Immature natural killer cell (primary cell): ENCODE data around the gene ZNF865. TPM values are rescaled to one million over a fixed set of nuclear protein-coding genes. Genes with fewer than 3 reads are reported as not detected.

Experiments used
- DNase-seq, 3 donors: peaks; one replicate each; pipeline ENCODE4 v3.0.0; 2022; ENCODE audit warnings: mixed read lengths in 1 of 3
- H3K27ac Mint-ChIP-seq, 6 donors: one replicate each; pipeline ENCODE4 v1.8.0; 2020; ENCODE audit warnings: mixed read lengths in 6 of 6, mild to moderate bottlenecking in 5 of 6, inconsistent platforms in 4 of 6, moderate library complexity in 3 of 6
- H3K27me3 Mint-ChIP-seq, 3 donors: one replicate each; pipeline ENCODE4 v1.8.0; 2020 to 2021; ENCODE audit warnings: low read depth in 3 of 3, mild to moderate bottlenecking in 3 of 3, mixed read lengths in 3 of 3, moderate library complexity in 3 of 3, inconsistent platforms in 1 of 3
- H3K36me3 Mint-ChIP-seq, 3 donors: one replicate each; pipeline ENCODE4 v1.8.0; 2020; ENCODE audit warnings: mixed read lengths in 3 of 3, inconsistent platforms in 2 of 3, mild to moderate bottlenecking in 2 of 3
- H3K4me1 Mint-ChIP-seq, 2 donors: one replicate each; pipeline ENCODE4 v1.8.0; 2020; ENCODE audit warnings: inconsistent platforms in 2 of 2, mild to moderate bottlenecking in 2 of 2, mixed read lengths in 2 of 2, moderate library complexity in 1 of 2
- H3K4me3 Mint-ChIP-seq, 5 donors: one replicate each; pipeline ENCODE4 v1.8.0; 2020; ENCODE audit warnings: mild to moderate bottlenecking in 5 of 5, mixed read lengths in 5 of 5, inconsistent platforms in 3 of 5, moderate library complexity in 3 of 5
- H3K9me3 Mint-ChIP-seq, 6 donors: one replicate each; pipeline ENCODE4 v1.8.0; 2020; ENCODE audit warnings: mild to moderate bottlenecking in 6 of 6, mixed read lengths in 6 of 6, inconsistent platforms in 4 of 6, moderate library complexity in 3 of 6
- polyA plus RNA-seq, 3 donors: library from polyadenylated mRNA; unstranded; fragments of 300-500 nt; fragmentation: Illumina TruSeq; gene quantifications; one replicate each; pipeline ENCODE4 v1.2.3, GENCODE V29; 2021

Gene ZNF865
- polyA plus RNA-seq, 3 donors from 2014 or later, result 0.08 to 0.18 TPM; not detected in 1

- Mint-ChIP-seq H3K4me1 (peaks cover 22 to 28% of the 10 kb centered on the region in 2 donors), H3K9me3 (no peaks in the 10 kb centered on the region), H3K27ac (peak within 1 kb of the TSS; percentile 80 to 98 (median 96))
Measured at GRCh38 chr19:55624109-55625003, 18.9 kb downstream of the ZNF865 start, which contains the start of gene ZNF784. Gene ZNF784 (minus strand): TSS chr19:55624566. CDS start chr19:55624561, 5 bp downstream.

GRCh38 chr19:55625004-55625326 lies 19.5 kb downstream of the ZNF865 start:
- H3K27ac Mint-ChIP-seq, result peak overlapping the region; percentile 80 to 98 (median 96)
- H3K27me3 Mint-ChIP-seq, result peaks cover 5 to 10% (median 8%) of the 10 kb centered on the region in 3 donors
- peaks cover 0 to 4% (median 4%) of the 10 kb centered on the region in 3 donors for H3K36me3 Mint-ChIP-seq
- H3K4me3 Mint-ChIP-seq, result peak overlapping the region; percentile 85 to 94 (median 88)
- H3K4me1 Mint-ChIP-seq, result peaks cover 22 to 28% of the 10 kb centered on the region in 2 donors
- DNase-seq, result no peak
- no peaks in the 10 kb centered on the region for H3K9me3 Mint-ChIP-seq

More at GRCh38 chr19:55624109-55625003, 18.9 kb downstream of the ZNF865 start, which contains the start of gene ZNF784:
- peaks cover 0 to 4% (median 4%) of the 10 kb centered on the region in 3 donors for H3K36me3 Mint-ChIP-seq
- H3K27me3 Mint-ChIP-seq, result peaks cover 5 to 10% (median 8%) of the 10 kb centered on the region in 3 donors
- peak; percentile 92 to 94 (median 93) for DNase-seq
- H3K4me3 Mint-ChIP-seq, result peak within 1 kb of the TSS; percentile 85 to 94 (median 88)

DNA sequence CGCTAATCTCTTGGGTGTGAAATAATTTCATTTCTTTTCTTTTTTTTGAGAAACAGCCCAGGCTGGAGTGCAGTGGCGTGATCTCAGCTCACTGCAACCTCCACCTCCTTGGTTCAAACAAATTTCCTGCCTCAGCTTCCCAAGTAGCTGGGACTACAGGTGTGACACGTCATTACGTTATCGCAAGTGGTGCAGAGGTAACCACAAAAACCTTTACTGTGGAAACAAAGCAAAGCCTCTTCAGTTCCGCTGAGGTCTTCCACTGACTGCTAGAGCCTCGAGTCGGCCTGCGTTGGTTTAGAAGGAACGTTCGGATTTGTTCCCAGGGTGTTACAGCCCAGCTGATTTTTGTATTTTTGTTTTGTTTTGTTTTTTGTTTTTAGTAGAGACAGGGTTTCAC lies 20.9 kb downstream of the ZNF865 start:
- H3K9me3 Mint-ChIP-seq, result no peaks in the 10 kb centered on the region
- peaks cover 0 to 4% (median 4%) of the 10 kb centered on the region in 3 donors for H3K36me3 Mint-ChIP-seq
- H3K4me3 Mint-ChIP-seq, result peak overlapping the region in 1 of 5 donors; percentile 29
- peaks cover 15 to 20% of the 10 kb centered on the region in 2 donors for H3K4me1 Mint-ChIP-seq
- peak in 1 of 3 donors; percentile 13 for DNase-seq
- H3K27me3 Mint-ChIP-seq, result peaks cover 5 to 10% (median 8%) of the 10 kb centered on the region in 3 donors
- H3K27ac Mint-ChIP-seq, result peak overlapping the region in 1 of 6 donors; percentile 29

DNA sequence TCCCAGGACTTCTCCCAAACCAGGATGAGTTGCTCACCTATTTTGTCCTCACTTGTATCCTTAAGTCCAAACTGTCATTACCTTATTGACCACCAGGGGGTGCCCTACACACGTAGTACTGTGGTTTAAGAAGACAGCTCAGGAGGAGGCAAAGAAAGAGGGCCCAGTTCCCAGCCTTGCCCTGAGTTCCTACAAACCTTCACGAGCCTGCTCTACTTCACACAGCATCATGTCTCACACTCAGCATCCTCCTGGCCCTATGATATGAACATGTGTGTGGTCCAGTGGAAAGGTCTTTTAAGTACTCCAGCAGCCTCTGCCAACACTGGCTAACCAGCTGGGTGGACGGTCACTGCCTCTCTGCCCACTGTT lies 27.0 kb downstream of the ZNF865 start:
- Mint-ChIP-seq H3K27ac (peak overlapping the region; percentile 4 to 84 (median 48)), H3K4me1 (peaks cover 37 to 42% of the 10 kb centered on the region in 2 donors), H3K36me3 (no peaks in the 10 kb centered on the region), H3K9me3 (no peaks in the 10 kb centered on the region), H3K4me3 (peak overlapping the region in 4 of 5 donors; percentile 5 to 39 (median 23)), H3K27me3 (peaks cover 7 to 16% (median 16%) of the 10 kb centered on the region in 3 donors)
- peak; percentile 83 to 87 (median 85) for DNase-seq

DNA sequence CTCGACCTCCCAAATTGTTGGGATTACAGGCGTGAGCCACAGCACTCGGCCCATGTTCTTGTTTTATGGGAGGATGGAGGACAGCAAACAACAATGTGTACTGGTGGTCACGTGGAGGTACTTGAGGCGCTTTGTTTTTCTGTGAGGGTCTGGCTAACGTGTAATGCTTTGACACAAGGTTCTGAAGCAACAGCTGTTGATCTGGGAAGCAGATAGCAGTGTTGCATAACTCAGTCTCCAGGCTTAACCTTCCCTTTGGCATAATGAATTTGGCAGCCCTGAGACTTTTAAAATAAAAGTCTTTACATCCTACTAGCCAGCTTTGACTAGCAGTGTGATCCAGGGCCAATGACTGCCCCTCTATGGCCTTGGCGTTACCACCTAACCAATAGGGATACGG lies 28.4 kb downstream of the ZNF865 start:
- peaks cover under 1 to 4% (median 3%) of the 10 kb centered on the region in 3 donors for H3K36me3 Mint-ChIP-seq
- no peak for DNase-seq
- no peaks in the 10 kb centered on the region for H3K9me3 Mint-ChIP-seq
- H3K27ac Mint-ChIP-seq, result peak overlapping the region in 2 of 6 donors; percentile 68 to 100
- peaks cover 7 to 19% (median 18%) of the 10 kb centered on the region in 3 donors for H3K27me3 Mint-ChIP-seq
- H3K4me3 Mint-ChIP-seq, result peak overlapping the region; percentile 18 to 100 (median 97)
- peaks cover 45 to 52% of the 10 kb centered on the region in 2 donors for H3K4me1 Mint-ChIP-seq

GRCh38 chr19:55635334-55635717 lies 29.9 kb downstream of the ZNF865 start:
- Mint-ChIP-seq H3K4me3 (peak overlapping the region; percentile 97 to 100 (median 98)), H3K36me3 (peaks cover 3 to 4% (median 3%) of the 10 kb centered on the region in 3 donors), H3K27ac (peak overlapping the region; percentile 97 to 100 (median 100)), H3K27me3 (peaks cover 7 to 19% (median 18%) of the 10 kb centered on the region in 3 donors), H3K4me1 (peaks cover 60 to 61% of the 10 kb centered on the region in 2 donors), H3K9me3 (no peaks in the 10 kb centered on the region)
- DNase-seq, result peak in 1 of 3 donors; percentile 14

- no peaks in the 10 kb centered on the region for H3K9me3 Mint-ChIP-seq
- no peak for DNase-seq
- H3K4me3 Mint-ChIP-seq, result peak overlapping the region; percentile 97 to 100 (median 98)
- peaks cover 63 to 64% of the 10 kb centered on the region in 2 donors for H3K4me1 Mint-ChIP-seq
- peak overlapping the region; percentile 97 to 100 (median 100) for H3K27ac Mint-ChIP-seq
- peaks cover 10 to 19% (median 18%) of the 10 kb centered on the region in 3 donors for H3K27me3 Mint-ChIP-seq
- peaks cover 3 to 4% (median 3%) of the 10 kb centered on the region in 3 donors for H3K36me3 Mint-ChIP-seq
Measured at GRCh38 chr19:55635856-55636440, 30.5 kb downstream of the ZNF865 start.

DNA sequence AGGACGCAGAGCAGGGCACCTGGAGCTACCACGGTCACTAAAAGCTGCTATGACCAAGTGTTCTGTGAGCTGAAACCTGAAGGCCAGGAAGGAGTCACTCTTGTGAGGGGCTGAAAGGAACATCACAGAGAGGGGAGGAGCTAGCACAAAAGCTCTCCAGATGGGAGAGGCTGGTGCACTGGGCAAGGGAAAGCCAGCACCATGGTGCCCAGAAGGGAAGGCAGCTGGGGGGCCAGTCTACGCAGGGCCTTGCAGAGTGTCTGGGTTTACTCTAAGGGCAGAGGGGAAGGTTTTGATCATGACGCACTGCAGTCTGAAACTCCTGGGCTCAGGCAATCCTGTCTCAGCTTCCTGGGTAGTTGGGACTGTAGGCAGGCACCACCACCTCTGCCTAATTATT lies 31.3 kb downstream of the ZNF865 start:
- Mint-ChIP-seq H3K9me3 (no peaks in the 10 kb centered on the region), H3K4me3 (peak overlapping the region; percentile 97 to 100 (median 98)), H3K36me3 (peaks cover 3 to 4% (median 3%) of the 10 kb centered on the region in 3 donors), H3K27ac (peak overlapping the region; percentile 97 to 100 (median 100)), H3K27me3 (peaks cover 10 to 19% (median 18%) of the 10 kb centered on the region in 3 donors), H3K4me1 (peaks cover 67 to 68% of the 10 kb centered on the region in 2 donors)
- no peak for DNase-seq

DNA sequence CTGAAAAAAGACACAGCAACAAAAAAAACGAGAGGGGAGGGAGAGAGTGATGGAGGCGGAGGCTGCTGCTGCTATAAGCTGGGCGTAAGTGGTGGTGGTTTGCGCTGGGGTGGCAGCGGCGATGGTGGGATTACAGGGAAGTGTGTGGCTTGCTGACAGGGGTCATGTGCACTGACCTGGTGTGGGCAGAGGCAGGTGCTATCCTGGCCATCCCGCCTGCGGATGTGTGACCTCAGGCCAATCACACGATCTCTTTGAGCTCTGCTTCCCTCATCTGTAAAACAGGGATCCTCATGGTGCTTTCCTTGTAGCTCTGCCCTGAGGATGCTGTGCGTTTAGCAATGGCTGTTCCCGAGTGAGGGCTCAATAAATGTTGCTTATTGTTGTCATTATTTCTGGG lies 32.1 kb downstream of the ZNF865 start:
- Mint-ChIP-seq H3K4me3 (peak overlapping the region in 4 of 5 donors; percentile 26 to 59 (median 44)), H3K27ac (peak overlapping the region; percentile 21 to 80 (median 49)), H3K36me3 (peaks cover 3 to 4% (median 3%) of the 10 kb centered on the region in 3 donors), H3K4me1 (peaks cover 66 to 68% of the 10 kb centered on the region in 2 donors), H3K27me3 (peaks cover 10 to 14% (median 14%) of the 10 kb centered on the region in 3 donors), H3K9me3 (no peaks in the 10 kb centered on the region)
- no peak for DNase-seq

GRCh38 chr19:55638864-55639359 lies 33.5 kb downstream of the ZNF865 start:
- DNase-seq, result peak; percentile 48 to 56 (median 55)
- peaks cover 11 to 14% (median 13%) of the 10 kb centered on the region in 3 donors for H3K27me3 Mint-ChIP-seq
- peaks cover 73 to 74% of the 10 kb centered on the region in 2 donors for H3K4me1 Mint-ChIP-seq
- H3K4me3 Mint-ChIP-seq, result peak overlapping the region; percentile 38 to 73 (median 58)
- peak overlapping the region in 5 of 6 donors; percentile 72 to 84 (median 75) for H3K27ac Mint-ChIP-seq
- H3K9me3 Mint-ChIP-seq, result no peaks in the 10 kb centered on the region
- H3K36me3 Mint-ChIP-seq, result peaks cover 3 to 4% (median 3%) of the 10 kb centered on the region in 3 donors

GRCh38 chr19:55640043-55640576 lies 34.7 kb downstream of the ZNF865 start:
- peaks cover 66 to 73% of the 10 kb centered on the region in 2 donors for H3K4me1 Mint-ChIP-seq
- H3K36me3 Mint-ChIP-seq, result peaks cover 3 to 4% (median 3%) of the 10 kb centered on the region in 3 donors
- peak; percentile 56 to 64 (median 61) for DNase-seq
- H3K9me3 Mint-ChIP-seq, result no peaks in the 10 kb centered on the region
- H3K27me3 Mint-ChIP-seq, result peaks cover 7 to 9% (median 9%) of the 10 kb centered on the region in 3 donors
- H3K4me3 Mint-ChIP-seq, result peak overlapping the region; percentile 75 to 83 (median 79)
- H3K27ac Mint-ChIP-seq, result peak overlapping the region; percentile 66 to 79 (median 76)

GRCh38 chr19:55640577-55641425 lies 35.4 kb downstream of the ZNF865 start, which contains the start of gene ZNF580:
Gene ZNF580 (plus strand): TSS chr19:55641002. CDS start chr19:55642509, 1,507 bp downstream.
- peak within 1 kb of the TSS; percentile 88 to 94 (median 89) for H3K4me3 Mint-ChIP-seq
- DNase-seq, result peak; percentile 50 to 56 (median 52)

More at GRCh38 chr19:55640577-55641425, 35.4 kb downstream of the ZNF865 start, which contains the start of gene ZNF580:
- Mint-ChIP-seq H3K9me3 (no peaks in the 10 kb centered on the region), H3K36me3 (peaks cover 3 to 4% (median 3%) of the 10 kb centered on the region in 3 donors), H3K4me1 (peaks cover 59 to 69% of the 10 kb centered on the region in 2 donors), H3K27me3 (peaks cover 5 to 9% (median 6%) of the 10 kb centered on the region in 3 donors), H3K27ac (peak within 1 kb of the TSS; percentile 79 to 92 (median 86))
